ENCODE data around the gene ZNF688. TPM values are rescaled to one million over a fixed set of nuclear protein-coding genes. Genes with fewer than 3 reads are reported as not detected.

ZNF688 gene
- total and polyA plus RNA-seq, 2 experiments from 2014 or later, result 4.0 to 4.4 TPM

GRCh38 chr16:30602616-30603277 is 31.2 kb upstream of the ZNF688 start:
- no peak overlapping the region for H3K27ac Mint-ChIP-seq
- no peak for ATAC-seq

GRCh38 chr16:30601966-30602365 is 30.5 kb upstream of the ZNF688 start:
- Histone ChIP-seq H4K20me1 (replicated peaks; ENCODE audit: insufficient read depth) (peaks cover 10% of the 10 kb centered on the region; the same call in 1 of the 2 replicates), H3K4me1 (ENCODE audit: insufficient read depth) (no peaks in the 10 kb centered on the region), H3K4me3 (no peak overlapping the region), H3K9me2 (ENCODE audit: insufficient read depth) (no peaks in the 10 kb centered on the region), H3K4me2 (no peak overlapping the region), H3K36me3 (ENCODE audit: insufficient read depth) (0 out of 2 replicates have a peak, but pooled peaks cover 13% of the 10 kb centered on the region), H3K27ac (ENCODE audit: low read depth) (no peak overlapping the region), H3K79me2 (replicated peaks; ENCODE audit: insufficient read depth) (0 out of 2 replicates have a peak, but pooled peaks cover 5% of the 10 kb centered on the region), H3F3A (replicated peaks; ENCODE audit: low read depth) (peaks cover 3% of the 10 kb centered on the region; the same call in 1 of the 2 replicates), H2AFZ (no peak overlapping the region), H3K27me3 (ENCODE audit: insufficient read depth) (no peaks in the 10 kb centered on the region)
- DNase-seq (ENCODE audit: low spot score) (no peak), ATAC-seq (no peak)
- Mint-ChIP-seq H3K36me3 (ENCODE audit: low read depth) (peaks cover 44% of the 10 kb centered on the region), H3K27ac (no peak overlapping the region; the same call in 1 of the 2 replicates), H3K4me3 (no peak overlapping the region), H3K27me3 (ENCODE audit: insufficient read depth, low read depth, poor library complexity) (peaks cover 8% of the 10 kb centered on the region), H3K9me3 (peaks cover 6% of the 10 kb centered on the region; the same call in 2 of the 3 replicates), H3K4me1 (no peaks in the 10 kb centered on the region)
- TF ChIP-seq ZNF331 (CRISPR knock-in tag; IDR thresholded peaks at IDR 0.05; ENCODE audit: low read depth) (no peak), POLR2AphosphoS5 (IDR thresholded peaks at IDR 0.05; ENCODE audit: low read depth) (no peak), ZNF114 (CRISPR knock-in tag; IDR thresholded peaks at IDR 0.05) (no peak), EZH2phosphoT487 (IDR thresholded peaks at IDR 0.05; ENCODE audit: unreplicated experiment) (no peak), NANOG (IDR thresholded peaks at IDR 0.05; ENCODE audit: borderline replicate concordance) (no peak), CREB1 (CRISPR knock-in tag; IDR thresholded peaks at IDR 0.05; ENCODE audit: low read depth) (no peak), REST (IDR thresholded peaks at IDR 0.05; ENCODE audit: unreplicated experiment) (no peak)

More at GRCh38 chr16:30602616-30603277, 31.2 kb upstream of the ZNF688 start:
- H4K20me1 ChIP-seq (replicated peaks; ENCODE audit: insufficient read depth), result peaks cover 10% of the 10 kb centered on the region; the same call in 1 of the 2 replicates
- H3F3A ChIP-seq (replicated peaks; ENCODE audit: low read depth), result no peaks in the 10 kb centered on the region; the same call in 1 of the 2 replicates
- no peak overlapping the region for H3K4me2 ChIP-seq
- Mint-ChIP-seq H3K36me3 (ENCODE audit: low read depth) (peaks cover 50% of the 10 kb centered on the region), H3K4me1 (no peaks in the 10 kb centered on the region), H3K4me3 (no peak overlapping the region; the same call in 2 of the 3 replicates), H3K9me3 (peaks cover 6% of the 10 kb centered on the region; the same call in 2 of the 3 replicates), H3K27me3 (ENCODE audit: insufficient read depth, low read depth, poor library complexity) (peaks cover 8% of the 10 kb centered on the region)
- no peaks in the 10 kb centered on the region for H3K9me2 ChIP-seq (ENCODE audit: insufficient read depth)
- no peak overlapping the region for H3K4me3 ChIP-seq
- H2AFZ ChIP-seq, result no peak overlapping the region
- 0 out of 2 replicates have a peak, but pooled peaks cover 16% of the 10 kb centered on the region for H3K36me3 ChIP-seq (ENCODE audit: insufficient read depth)
- H3K27ac ChIP-seq (ENCODE audit: low read depth), result no peak overlapping the region
- H3K79me2 ChIP-seq (replicated peaks; ENCODE audit: insufficient read depth), result 0 out of 2 replicates have a peak, but pooled peaks cover 5% of the 10 kb centered on the region
- no peaks in the 10 kb centered on the region for H3K4me1 ChIP-seq (ENCODE audit: insufficient read depth)
- H3K27me3 ChIP-seq (ENCODE audit: insufficient read depth), result no peaks in the 10 kb centered on the region
- TF ChIP-seq CREB1 (CRISPR knock-in tag; IDR thresholded peaks at IDR 0.05; ENCODE audit: low read depth), result no peak
- TF ChIP-seq JUNB (IDR thresholded peaks at IDR 0.05; ENCODE audit: unreplicated experiment), result no peak
- no peak for TF ChIP-seq CTCF (conservative IDR thresholded peaks at IDR 0.05; ENCODE audit: low read depth in 2 of 2)
- TF ChIP-seq EZH2 (IDR thresholded peaks at IDR 0.05; ENCODE audit: low read depth, unreplicated experiment), result no peak
- no peak for TF ChIP-seq ZNF331 (CRISPR knock-in tag; IDR thresholded peaks at IDR 0.05; ENCODE audit: low read depth)
- TF ChIP-seq ETS1 (IDR thresholded peaks at IDR 0.05), result no peak
- no peak for TF ChIP-seq EZH2phosphoT487 (IDR thresholded peaks at IDR 0.05; ENCODE audit: unreplicated experiment)
- TF ChIP-seq POLR2AphosphoS5 (IDR thresholded peaks at IDR 0.05; ENCODE audit: low read depth), result no peak
- DNase-seq (ENCODE audit: low spot score), result no peak

All from GM23338 (cell line).